GM21576 (cell line): ENCODE measurements around the gene MFRP.
"Not testable (repeated sequence)": the region's sequence is repeated elsewhere in the genome, so short reads cannot be mapped to it uniquely, and the experiment has no call there.

Source experiments
- ATAC-seq: cut with Tn5 transposase; IDR thresholded peaks from one replicate; pipeline ENCODE4 v1.9.1; 2021; ENCODE audit warnings: mild to moderate bottlenecking, moderate library complexity; ENCODE audit not compliant: unreplicated experiment

The MFRP gene

GRCh38 chr11:119346605-119347004 lies at the start of gene MFRP:
Gene MFRP (minus strand): TSS chr11:119346705. CDS start chr11:119346513, 192 bp downstream.
- ATAC-seq, result no peak

GRCh38 chr11:119391275-119391674 lies 44.8 kb upstream of the MFRP start:
- ATAC-seq, result no peak

- ATAC-seq, result no peak
These were observed 43.2 kb upstream of the MFRP start for GRCh38 chr11:119389611-119390254.

- no peak for ATAC-seq
These were observed 41.6 kb upstream of the MFRP start for GRCh38 chr11:119388103-119388502.

GRCh38 chr11:119384332-119384731 lies 37.8 kb upstream of the MFRP start:
- ATAC-seq, result no peak

GRCh38 chr11:119382513-119382912 lies 36.0 kb upstream of the MFRP start:
- not testable (repeated sequence) for ATAC-seq

- ATAC-seq, result no peak
These were observed 35.6 kb upstream of the MFRP start for GRCh38 chr11:119382101-119382500.

- ATAC-seq, result peak; percentile 98
These were observed 34.9 kb upstream of the MFRP start, which contains the start of gene USP2 for GRCh38 chr11:119381181-119381988. Gene USP2 (minus strand): TSS chr11:119381690. CDS start chr11:119373480, 8,210 bp downstream.

- ATAC-seq, result no peak
These were observed 34.3 kb upstream of the MFRP start for GRCh38 chr11:119380827-119381180.

- ATAC-seq, result no peak
These were observed 33.8 kb upstream of the MFRP start for GRCh38 chr11:119380160-119380826.

- ATAC-seq, result no peak
These were observed 32.5 kb upstream of the MFRP start for GRCh38 chr11:119378851-119379465.

GRCh38 chr11:119377961-119378667 lies 31.6 kb upstream of the MFRP start:
- ATAC-seq, result no peak

- no peak for ATAC-seq
These were observed 30.8 kb upstream of the MFRP start for GRCh38 chr11:119377112-119377901.

GRCh38 chr11:119376197-119376847 lies 29.8 kb upstream of the MFRP start:
- no peak for ATAC-seq

- ATAC-seq, result no peak
These were observed 29.1 kb upstream of the MFRP start for GRCh38 chr11:119375337-119376196.

- no peak for ATAC-seq
These were observed 28.3 kb upstream of the MFRP start for GRCh38 chr11:119374632-119375336.

- no peak for ATAC-seq
These were observed 27.6 kb upstream of the MFRP start for GRCh38 chr11:119373921-119374631.
